ENCODE results near the gene HRH2.

DNA sequence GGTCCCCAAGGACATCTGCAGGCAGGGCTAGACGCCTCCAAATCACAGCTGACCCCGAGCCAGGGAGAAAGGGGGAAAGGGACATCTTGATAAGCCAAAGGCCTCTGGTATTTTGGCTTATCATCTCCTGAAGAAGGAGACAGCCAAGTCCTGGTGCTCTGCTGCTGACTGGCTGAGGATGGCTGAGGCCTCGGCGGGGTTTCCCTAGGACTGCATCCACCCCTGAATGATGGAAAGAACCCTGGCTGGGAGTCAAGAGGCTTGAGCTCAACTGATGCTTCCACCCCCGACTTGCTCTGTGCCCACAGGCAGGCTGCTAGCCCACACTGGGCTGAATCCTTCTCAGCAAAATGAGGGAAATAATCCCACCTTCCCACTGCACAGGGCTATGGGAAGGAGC lies 30.9 kb upstream of the HRH2 start:
- TF ChIP-seq, protein P1, sequence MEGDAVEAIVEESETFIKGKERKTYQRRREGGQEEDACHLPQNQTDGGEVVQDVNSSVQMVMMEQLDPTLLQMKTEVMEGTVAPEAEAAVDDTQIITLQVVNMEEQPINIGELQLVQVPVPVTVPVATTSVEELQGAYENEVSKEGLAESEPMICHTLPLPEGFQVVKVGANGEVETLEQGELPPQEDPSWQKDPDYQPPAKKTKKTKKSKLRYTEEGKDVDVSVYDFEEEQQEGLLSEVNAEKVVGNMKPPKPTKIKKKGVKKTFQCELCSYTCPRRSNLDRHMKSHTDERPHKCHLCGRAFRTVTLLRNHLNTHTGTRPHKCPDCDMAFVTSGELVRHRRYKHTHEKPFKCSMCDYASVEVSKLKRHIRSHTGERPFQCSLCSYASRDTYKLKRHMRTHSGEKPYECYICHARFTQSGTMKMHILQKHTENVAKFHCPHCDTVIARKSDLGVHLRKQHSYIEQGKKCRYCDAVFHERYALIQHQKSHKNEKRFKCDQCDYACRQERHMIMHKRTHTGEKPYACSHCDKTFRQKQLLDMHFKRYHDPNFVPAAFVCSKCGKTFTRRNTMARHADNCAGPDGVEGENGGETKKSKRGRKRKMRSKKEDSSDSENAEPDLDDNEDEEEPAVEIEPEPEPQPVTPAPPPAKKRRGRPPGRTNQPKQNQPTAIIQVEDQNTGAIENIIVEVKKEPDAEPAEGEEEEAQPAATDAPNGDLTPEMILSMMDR (IDR thresholded peaks at IDR 0.05) = no peak
- TF ChIP-seq EP300 (IDR thresholded peaks at IDR 0.05) (no peak), POLR2A (IDR thresholded peaks at IDR 0.05) (no peak)

All from stomach (tissue), 4 donors.